Esophagus squamous epithelium (tissue), 5 donors: ENCODE data around the gene NAV2. TPM values are rescaled to one million over a fixed set of nuclear protein-coding genes. Genes with fewer than 3 reads are reported as not detected.
A peak's percentile ranks its signal among the peaks of the same experiment; 100 is the strongest.

Experiments used
- DNase-seq: peaks from one replicate; lab custom pipeline; 2025; lab: John Stamatoyannopoulos, UW
- H3K27ac ChIP-seq, 4 donors: fragments of 200-600 bp; sonication (generic); one replicate each; pipeline ENCODE4 v1.5.1; 2016 to 2019; ENCODE audit warnings: mild to moderate bottlenecking in 1 of 4
- H3K27me3 ChIP-seq, 4 donors: fragments of 200-600 bp; sonication (generic); 1 replicate in 3 of 4; 2 replicates in 1 of 4; pipeline versions ENCODE4 v1.5.1 to v1.6.0; 2017 to 2021; ENCODE audit warnings: antibody characterized with exemption in 1 of 4
- H3K36me3 ChIP-seq, 3 donors: fragments of 200-600 bp; sonication (generic); one replicate each; pipeline ENCODE4 v1.5.1; 2016 to 2019
- H3K4me1 ChIP-seq, 3 donors: fragments of 200-600 bp; sonication (generic); one replicate each; pipeline ENCODE4 v1.5.1; 2017 to 2019
- H3K4me3 ChIP-seq, 4 donors: fragments of 200-600 bp; sonication (generic); 1 replicate in 3 of 4; 2 replicates in 1 of 4; pipeline ENCODE4 v1.5.1; 2016 to 2019; ENCODE audit warnings: mild to moderate bottlenecking in 2 of 4, moderate library complexity in 1 of 4
- H3K9me3 ChIP-seq, 3 donors: fragments of 200-600 bp; sonication (generic); one replicate each; pipeline ENCODE4 v1.5.1; 2016 to 2019
- POLR2A ChIP-seq, 4 donors: fragments of 450-650 bp; IDR thresholded peaks; one replicate each; pipeline ENCODE4 v1.6.1; 2017; ENCODE audit warnings: antibody characterized with exemption in 4 of 4, mild to moderate bottlenecking in 4 of 4, moderate library complexity in 3 of 4
- WGBS, 2 donors: methylation state at CpG; one replicate each; pipeline ENCODE4 v1.1.5; 2018; 5-methylcytosine and 5-hydroxymethylcytosine counted together
- intact Hi-C: fragments of 100-400 bp; cut with DNase I; formaldehyde crosslinking; loops from one replicate; pipeline ENCODE4 v1.15.0; 2022
- total RNA-seq, 4 donors: library from RNA; depleted of rRNA; stranded (reverse); fragments of >200 nt; gene quantifications; one replicate each; pipeline ENCODE4 v1.1.0, GENCODE V29; 2016
- TF ChIP-seq, protein P1 (sequence below), 6 experiments: fragments of 450-650 bp in 4 of 6; fragments of 200-600 bp in 2 of 6; sonication (generic) in 2 of 6; IDR thresholded peaks; one replicate each; pipeline ENCODE4 v1.5.1; 2016 to 2019; ENCODE audit warnings: antibody characterized with exemption in 6 of 6, mild to moderate bottlenecking in 4 of 6, moderate library complexity in 4 of 6
- donor health status: DM: yes; HTN: yes; CAD: no.

Gene NAV2
- total RNA-seq, 4 donors from 2014 or later: 4.9 to 19.1 (median 14.6) TPM

DNA sequence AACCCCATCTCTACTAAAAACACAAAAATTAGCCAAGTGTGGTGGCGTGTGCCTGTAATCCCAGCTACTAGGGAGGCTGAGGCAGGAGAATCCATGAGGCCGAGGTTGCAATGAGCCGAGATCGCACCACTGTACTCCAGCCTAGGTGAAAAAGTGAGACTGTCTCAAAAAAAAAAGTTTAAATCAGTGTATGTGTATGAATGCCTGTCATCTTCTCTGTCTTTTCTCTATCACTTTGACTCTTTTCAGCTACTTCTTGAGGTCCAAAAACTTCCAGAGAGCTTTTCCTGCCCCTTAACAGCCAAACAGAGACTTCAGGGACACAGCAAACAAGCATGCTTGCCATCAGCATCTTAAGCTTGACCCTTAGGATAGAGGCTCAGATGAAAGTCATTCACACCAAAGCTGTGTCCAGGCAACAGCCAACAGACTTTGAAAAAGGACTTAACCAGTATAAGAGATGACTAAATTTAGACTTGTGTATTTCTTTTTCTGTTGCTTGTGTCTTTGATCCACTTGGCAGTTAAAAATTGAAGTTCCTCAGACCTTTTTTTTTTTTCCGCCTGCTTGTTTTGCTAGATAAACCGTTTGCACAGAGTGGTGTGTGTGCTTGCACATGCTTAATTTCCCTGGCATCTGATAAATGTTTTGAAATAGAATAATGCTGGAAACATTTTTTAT is 295.7 kb downstream of the NAV2 start:
- no peaks in the 10 kb centered on the region for H3K27me3 ChIP-seq
- TF ChIP-seq POLR2A (IDR thresholded peaks at IDR 0.05): no peak
- TF ChIP-seq, protein P1, sequence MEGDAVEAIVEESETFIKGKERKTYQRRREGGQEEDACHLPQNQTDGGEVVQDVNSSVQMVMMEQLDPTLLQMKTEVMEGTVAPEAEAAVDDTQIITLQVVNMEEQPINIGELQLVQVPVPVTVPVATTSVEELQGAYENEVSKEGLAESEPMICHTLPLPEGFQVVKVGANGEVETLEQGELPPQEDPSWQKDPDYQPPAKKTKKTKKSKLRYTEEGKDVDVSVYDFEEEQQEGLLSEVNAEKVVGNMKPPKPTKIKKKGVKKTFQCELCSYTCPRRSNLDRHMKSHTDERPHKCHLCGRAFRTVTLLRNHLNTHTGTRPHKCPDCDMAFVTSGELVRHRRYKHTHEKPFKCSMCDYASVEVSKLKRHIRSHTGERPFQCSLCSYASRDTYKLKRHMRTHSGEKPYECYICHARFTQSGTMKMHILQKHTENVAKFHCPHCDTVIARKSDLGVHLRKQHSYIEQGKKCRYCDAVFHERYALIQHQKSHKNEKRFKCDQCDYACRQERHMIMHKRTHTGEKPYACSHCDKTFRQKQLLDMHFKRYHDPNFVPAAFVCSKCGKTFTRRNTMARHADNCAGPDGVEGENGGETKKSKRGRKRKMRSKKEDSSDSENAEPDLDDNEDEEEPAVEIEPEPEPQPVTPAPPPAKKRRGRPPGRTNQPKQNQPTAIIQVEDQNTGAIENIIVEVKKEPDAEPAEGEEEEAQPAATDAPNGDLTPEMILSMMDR (IDR thresholded peaks at IDR 0.05): no peak
- no peak for DNase-seq
- 69 to 73% methylated on average over 5 to 6 of the region's 6 CpGs for WGBS, 2 donors
- peak overlapping the region in 1 of 4 donors; percentile 51 for H3K27ac ChIP-seq
- intact Hi-C loops: no loop called here
- H3K9me3 ChIP-seq: no peaks in the 10 kb centered on the region
- H3K36me3 ChIP-seq: no peaks in the 10 kb centered on the region
- no peak overlapping the region for H3K4me3 ChIP-seq
- peaks cover 0 to 55% (median 3%) of the 10 kb centered on the region in 3 donors for H3K4me1 ChIP-seq

DNA sequence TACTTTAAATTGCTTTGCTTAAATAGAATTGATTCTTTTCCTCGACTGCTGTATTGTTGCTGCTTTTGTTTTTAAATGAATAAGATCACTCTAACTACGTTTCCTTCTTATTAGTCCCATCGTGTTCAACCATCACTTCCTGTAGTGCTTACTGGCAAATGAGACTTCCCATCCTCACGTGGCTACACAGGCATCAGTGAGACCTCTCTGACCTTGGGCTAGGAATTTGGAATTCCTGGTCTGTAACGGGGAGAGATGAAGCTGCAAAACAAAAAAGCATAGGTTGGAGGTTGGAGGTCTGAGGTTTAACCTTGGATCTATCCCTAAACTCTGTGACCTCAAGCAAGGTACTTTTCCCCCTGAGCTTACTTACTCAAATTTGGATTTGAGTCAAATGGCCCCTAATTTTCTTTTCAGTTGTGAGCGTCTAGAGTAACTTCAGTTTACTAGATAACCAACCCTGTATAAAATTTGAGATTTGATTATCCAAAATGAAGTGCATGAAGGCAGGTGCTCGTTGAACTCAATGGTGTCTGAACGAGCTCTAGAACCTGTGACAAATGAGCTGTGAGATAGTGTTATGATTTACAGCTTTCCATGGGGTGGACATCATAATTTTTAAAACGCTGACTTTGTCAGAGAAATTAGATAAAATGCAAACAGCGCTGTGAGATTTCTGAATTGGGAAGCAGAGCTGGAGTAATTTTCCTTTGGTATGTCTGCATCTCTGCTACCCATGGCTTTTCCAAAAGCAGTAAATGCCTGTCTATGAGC is 296.4 kb downstream of the NAV2 start:
- intact Hi-C loops: no loop called here
- Histone ChIP-seq H3K36me3 (no peaks in the 10 kb centered on the region), H3K27me3 (no peaks in the 10 kb centered on the region), H3K4me1 (peaks cover 0 to 56% (median 3%) of the 10 kb centered on the region in 3 donors), H3K9me3 (no peaks in the 10 kb centered on the region), H3K27ac (no peak overlapping the region), H3K4me3 (no peak overlapping the region)
- no peak for DNase-seq
- TF ChIP-seq POLR2A (IDR thresholded peaks at IDR 0.05): no peak
- TF ChIP-seq, protein P1 (IDR thresholded peaks at IDR 0.05): no peak
- WGBS, 2 donors: 44 to 56% methylated on average over 10 of the region's 10 CpGs

DNA sequence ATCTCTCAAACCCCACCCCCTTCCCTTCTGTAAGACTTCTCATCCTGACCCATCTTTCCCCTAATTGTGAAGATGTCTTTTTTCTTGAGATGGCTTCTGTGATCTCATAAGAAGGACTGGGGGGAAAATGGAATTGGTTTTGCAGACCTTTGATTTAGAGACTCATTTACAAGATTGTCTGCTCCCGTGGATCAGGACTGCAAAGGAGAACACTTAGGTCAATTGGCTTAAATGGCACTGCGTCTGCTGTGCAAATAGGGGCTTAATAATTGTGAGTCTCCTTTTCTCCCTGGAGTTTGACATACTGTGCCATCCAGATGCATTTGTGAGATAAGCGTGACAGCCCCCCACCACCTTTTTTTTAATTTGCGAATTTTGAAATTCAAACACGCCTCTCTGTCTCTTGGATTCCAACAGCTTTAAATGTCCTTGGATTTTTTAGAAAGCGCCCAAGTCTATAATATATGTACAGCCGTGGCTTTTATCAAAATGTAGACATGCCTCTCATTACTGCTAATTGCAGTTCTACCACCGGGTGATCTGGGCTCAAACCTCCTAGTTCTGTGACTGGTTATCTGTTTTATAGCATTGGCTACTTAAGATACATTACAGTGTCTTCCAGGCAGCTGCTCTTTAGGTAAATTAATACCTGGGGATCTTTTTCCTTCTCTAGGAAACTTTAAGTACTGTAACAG is 297.7 kb downstream of the NAV2 start:
- no peak for DNase-seq
- no peak for TF ChIP-seq POLR2A (IDR thresholded peaks at IDR 0.05)
- TF ChIP-seq, protein P1 (IDR thresholded peaks at IDR 0.05): no peak
- WGBS, 2 donors: 84 to 87% methylated on average over 8 of the region's 8 CpGs
- H3K9me3 ChIP-seq: no peaks in the 10 kb centered on the region
- no peaks in the 10 kb centered on the region for H3K27me3 ChIP-seq
- H3K36me3 ChIP-seq: no peaks in the 10 kb centered on the region
- H3K4me3 ChIP-seq: no peak overlapping the region
- peak overlapping the region in 1 of 4 donors; percentile 7 for H3K27ac ChIP-seq
- intact Hi-C loops: no loop called here
- peaks cover 0 to 45% (median 3%) of the 10 kb centered on the region in 3 donors for H3K4me1 ChIP-seq

DNA sequence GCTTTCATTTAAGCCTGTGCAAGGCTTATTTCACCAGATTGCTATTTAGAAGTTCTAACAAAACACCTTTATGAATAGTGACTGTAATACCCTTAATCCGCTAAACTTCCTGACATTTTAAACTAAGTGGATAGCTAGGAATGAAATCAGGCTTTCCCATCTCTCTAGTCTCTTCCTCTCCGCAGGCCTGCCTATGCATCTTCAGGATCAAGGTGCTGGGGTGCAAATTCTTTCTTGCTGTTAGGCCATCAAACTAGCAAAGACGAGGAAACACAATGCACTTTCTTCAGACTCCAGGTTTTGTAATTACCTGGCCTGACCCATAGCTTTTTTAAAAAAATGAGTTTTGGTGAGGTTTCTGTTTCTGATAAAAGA is 298.2 kb downstream of the NAV2 start:
- 59 to 73% methylated on average over 3 of the region's 3 CpGs for WGBS, 2 donors
- no peak for DNase-seq

More for the DNA sequence above, 298.2 kb downstream of the NAV2 start:
- TF ChIP-seq POLR2A (IDR thresholded peaks at IDR 0.05): no peak
- TF ChIP-seq, protein P1 (IDR thresholded peaks at IDR 0.05): no peak
- Histone ChIP-seq H3K27ac (peak overlapping the region in 1 of 4 donors; percentile 7), H3K4me1 (peaks cover 0 to 45% (median 3%) of the 10 kb centered on the region in 3 donors), H3K36me3 (no peaks in the 10 kb centered on the region), H3K9me3 (no peaks in the 10 kb centered on the region), H3K27me3 (no peaks in the 10 kb centered on the region), H3K4me3 (no peak overlapping the region)
- intact Hi-C loops: no loop called here
